OCI-LY7 (cell line): ENCODE data around the gene ENDOD1. TPM values are rescaled to one million over a fixed set of nuclear protein-coding genes. Genes with fewer than 3 reads are reported as not detected.
"Not testable (repeated sequence)": the region's sequence is repeated elsewhere in the genome, so short reads cannot be mapped to it uniquely, and the experiment has no call there.

Experiments used
- BruUV-seq: library from RNA; stranded (reverse); fragments of 400-500 nt; replicated peaks from 2 replicates; lab custom pipeline; 2021; lab: Mats Ljungman, UMichigan
- CTCF ChIA-PET: fragments of 300-600 bp; sonication (Branson Sonifier 250); formaldehyde crosslinking; loops from one replicate; lab custom pipeline; 2022; ENCODE audit warnings: antibody characterized with exemption; ENCODE audit not compliant: unreplicated experiment; lab: Charles Lee
- POLR2A ChIA-PET: fragments of 300-600 bp; sonication (Branson Sonifier 250); formaldehyde crosslinking; loops from one replicate; lab custom pipeline; 2022; ENCODE audit warnings: antibody characterized with exemption; lab: Charles Lee
- DNase-seq: peaks from one replicate; pipeline ENCODE4 v3.0.0-alpha.2; 2015; ENCODE audit warnings: low spot score
- H2AFZ ChIP-seq: fragments of 200-600 bp; sonication (generic), shearing (Covaris generic); 2 replicates; pipeline ENCODE4 v1.6.1; 2014; ENCODE audit warnings: mild to moderate bottlenecking, antibody characterized with exemption, low read length, moderate library complexity
- H3K27ac ChIP-seq: fragments of 200-600 bp; sonication (generic); 2 replicates; pipeline ENCODE4 v1.5.1; 2014; ENCODE audit warnings: mixed run types, low read depth, mild to moderate bottlenecking, moderate library complexity, low read length, inconsistent platforms; ENCODE audit not compliant: poor library complexity, severe bottlenecking
- H3K36me3 ChIP-seq: fragments of 200-600 bp; sonication (generic); 2 replicates; pipeline ENCODE4 v1.6.1; 2014; ENCODE audit warnings: mild to moderate bottlenecking, antibody characterized with exemption, low read length, moderate library complexity, mixed read lengths; ENCODE audit not compliant: insufficient read depth
- H3K4me1 ChIP-seq: fragments of 200-600 bp; sonication (generic); 2 replicates; pipeline ENCODE4 v1.5.1; 2014; ENCODE audit warnings: mild to moderate bottlenecking, low read length; ENCODE audit not compliant: insufficient read depth, poor library complexity, severe bottlenecking
- H3K4me2 ChIP-seq: fragments of 200-600 bp; sonication (generic); 2 replicates; pipeline ENCODE4 v1.6.1; 2014; ENCODE audit warnings: mild to moderate bottlenecking, low read length
- H3K4me3 ChIP-seq: fragments of 200-600 bp; sonication (generic); 2 replicates; pipeline ENCODE4 v1.5.1; 2014; ENCODE audit warnings: mild to moderate bottlenecking, low read depth, low read length; ENCODE audit not compliant: poor library complexity, severe bottlenecking
- H3K79me2 ChIP-seq: fragments of 200-600 bp; sonication (generic); 2 replicates; pipeline ENCODE4 v1.6.1; 2016; ENCODE audit warnings: low read depth, mild to moderate bottlenecking, low read length, moderate library complexity, mixed read lengths; ENCODE audit not compliant: insufficient read depth
- H3K9me2 ChIP-seq: fragments of 200-600 bp; sonication (generic); 2 replicates; pipeline ENCODE4 v1.6.1; 2016; ENCODE audit warnings: mild to moderate bottlenecking, low read length, mixed read lengths; ENCODE audit not compliant: insufficient read depth
- H3K9me3 ChIP-seq: fragments of 200-600 bp; sonication (generic); 2 replicates; pipeline ENCODE4 v1.6.1; 2014; ENCODE audit warnings: mild to moderate bottlenecking, mixed run types, low read length, mixed read lengths
- H4K20me1 ChIP-seq: fragments of 200-600 bp; sonication (generic); 2 replicates; pipeline ENCODE4 v1.6.1; 2014; ENCODE audit warnings: mild to moderate bottlenecking, antibody characterized with exemption, low read length, moderate library complexity, mixed read lengths; ENCODE audit not compliant: insufficient read depth
- CTCF ChIP-seq: fragments of 200-600 bp; sonication (generic); conservative IDR thresholded peaks from 2 replicates; pipeline ENCODE4 v1.5.1; 2014; ENCODE audit warnings: mild to moderate bottlenecking, antibody characterized with exemption, low read length, moderate library complexity, mixed read lengths
- EZH2phosphoT487 ChIP-seq: fragments of 200-600 bp; sonication (generic); IDR thresholded peaks from 2 replicates; pipeline ENCODE4 v1.6.1; 2018; ENCODE audit warnings: low read depth, borderline replicate concordance, mild to moderate bottlenecking, mixed run types, antibody characterized with exemption, low read length, moderate library complexity, mixed read lengths
- intact Hi-C: fragments of 100-400 bp; cut with micrococcal nuclease; formaldehyde crosslinking; loops from one replicate; pipeline ENCODE4 v1.10.0; 2022; ENCODE audit not compliant: unreplicated experiment
- total RNA-seq, 2 experiments: library from RNA; depleted of rRNA in 1 of 2; stranded (reverse); fragments of >200 nt in 1 of 2; shearing (Covaris generic) in 1 of 2; gene quantifications; 2 replicates each; pipeline ENCODE4 v1.2.3, GENCODE V29; 2014 to 2022

Gene ENDOD1
- total RNA-seq, 2 experiments from 2014 or later, result 20.4 to 22.5 TPM

- CTCF ChIA-PET, result no interaction called here
- no TSS peak for BruUV-seq
- Histone ChIP-seq H3K9me2 (no peaks in the 10 kb centered on the region), H4K20me1 (no peaks in the 10 kb centered on the region), H2AFZ (no peak overlapping the region), H3K9me3 (no peaks in the 10 kb centered on the region), H3K4me2 (no peak overlapping the region), H3K27ac (no peak overlapping the region), H3K79me2 (no peaks in the 10 kb centered on the region), H3K36me3 (peaks cover 17% of the 10 kb centered on the region; the same call in 1 of the 2 replicates), H3K4me1 (peaks cover 17% of the 10 kb centered on the region), H3K4me3 (no peak overlapping the region)
- DNase-seq, result no peak
- TF ChIP-seq EZH2phosphoT487, result no peak
- intact Hi-C loops, result no loop called here
- POLR2A ChIA-PET, result interaction anchor here (0.7 to 3.7 kb wide), 6 partner anchors 9 to 142 kb away, joined by 3 to 18 read pairs (median 4); no protein-coding TSS in a partner anchor
Observed at GRCh38 chr11:95108671-95109551, 19.3 kb downstream of the ENDOD1 start.

GRCh38 chr11:95111471-95111870, 21.8 kb downstream of the ENDOD1 start:
- H3K27ac ChIP-seq, H3K79me2 ChIP-seq, H3K4me2 ChIP-seq, BruUV-seq, intact Hi-C loops, H4K20me1 ChIP-seq, H3K4me3 ChIP-seq, H3K9me2 ChIP-seq, H2AFZ ChIP-seq, DNase-seq: not testable (repeated sequence)
- Histone ChIP-seq H3K36me3 (peaks cover 24% of the 10 kb centered on the region; the same call in 1 of the 2 replicates), H3K4me1 (peaks cover 10% of the 10 kb centered on the region), H3K9me3 (peaks cover 14% of the 10 kb centered on the region)
- ChIA-PET CTCF (interaction anchor here (0.5 to 0.7 kb wide), 2 partner anchors 9 to 88 kb away, joined by 3 to 5 read pairs; no protein-coding TSS in a partner anchor), POLR2A (interaction anchor here (0.7 to 1.3 kb wide), 5 partner anchors 9 to 657 kb away, joined by 3 to 6 read pairs (median 3); partner anchors contain the start of gene ENDOD1)

GRCh38 chr11:95111923-95112540, 22.4 kb downstream of the ENDOD1 start:
- intact Hi-C loops, result no loop called here
- ChIA-PET CTCF (interaction anchor here (0.5 kb wide), 2 partner anchors 88 to 119 kb away, joined by 3 to 8 read pairs; partner anchors contain the start of gene SESN3), POLR2A (interaction anchor here (0.5 to 1.3 kb wide), 7 partner anchors 8 to 616 kb away, joined by 3 to 6 read pairs (median 3); partner anchors contain the start of gene ENDOD1)
- Histone ChIP-seq H3K36me3 (peaks cover 24% of the 10 kb centered on the region; the same call in 1 of the 2 replicates), H3K4me1 (peaks cover 5% of the 10 kb centered on the region), H4K20me1 (no peaks in the 10 kb centered on the region), H3K4me2 (no peak overlapping the region), H3K4me3 (no peak overlapping the region), H2AFZ (no peak overlapping the region), H3K9me3 (peaks cover 16% of the 10 kb centered on the region), H3K27ac (no peak overlapping the region), H3K79me2 (peaks cover 5% of the 10 kb centered on the region; the same call in 1 of the 2 replicates), H3K9me2 (no peaks in the 10 kb centered on the region)
- DNase-seq, result no peak
- TF ChIP-seq EZH2phosphoT487 (no peak), CTCF (no peak)
- BruUV-seq, result no TSS peak
